GM21619 (cell line): ENCODE data around the gene PAK4.

Experiments
- ATAC-seq: cut with Tn5 transposase; IDR thresholded peaks from one replicate; pipeline ENCODE4 v1.9.1; 2021; ENCODE audit not compliant: unreplicated experiment

Gene PAK4

DNA sequence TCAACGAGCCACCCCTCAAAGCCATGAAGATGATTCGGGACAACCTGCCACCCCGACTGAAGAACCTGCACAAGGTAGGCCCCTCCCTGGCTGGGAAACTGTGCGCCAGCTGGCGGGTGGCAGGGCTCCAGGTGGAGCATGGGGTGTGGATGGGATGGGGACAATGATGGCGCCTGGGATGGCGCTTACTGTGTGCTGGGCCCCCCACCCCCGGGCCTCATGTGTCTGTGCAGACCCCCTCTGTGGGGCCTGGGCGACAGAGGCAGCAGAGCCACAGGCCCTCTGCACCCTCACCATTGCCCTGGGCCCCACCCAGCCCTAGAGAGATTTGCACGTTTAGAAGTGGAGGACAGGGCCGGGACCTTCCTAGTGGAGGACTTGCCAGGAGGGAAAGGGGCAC is 52.1 kb downstream of the PAK4 start:
- no peak for ATAC-seq

DNA sequence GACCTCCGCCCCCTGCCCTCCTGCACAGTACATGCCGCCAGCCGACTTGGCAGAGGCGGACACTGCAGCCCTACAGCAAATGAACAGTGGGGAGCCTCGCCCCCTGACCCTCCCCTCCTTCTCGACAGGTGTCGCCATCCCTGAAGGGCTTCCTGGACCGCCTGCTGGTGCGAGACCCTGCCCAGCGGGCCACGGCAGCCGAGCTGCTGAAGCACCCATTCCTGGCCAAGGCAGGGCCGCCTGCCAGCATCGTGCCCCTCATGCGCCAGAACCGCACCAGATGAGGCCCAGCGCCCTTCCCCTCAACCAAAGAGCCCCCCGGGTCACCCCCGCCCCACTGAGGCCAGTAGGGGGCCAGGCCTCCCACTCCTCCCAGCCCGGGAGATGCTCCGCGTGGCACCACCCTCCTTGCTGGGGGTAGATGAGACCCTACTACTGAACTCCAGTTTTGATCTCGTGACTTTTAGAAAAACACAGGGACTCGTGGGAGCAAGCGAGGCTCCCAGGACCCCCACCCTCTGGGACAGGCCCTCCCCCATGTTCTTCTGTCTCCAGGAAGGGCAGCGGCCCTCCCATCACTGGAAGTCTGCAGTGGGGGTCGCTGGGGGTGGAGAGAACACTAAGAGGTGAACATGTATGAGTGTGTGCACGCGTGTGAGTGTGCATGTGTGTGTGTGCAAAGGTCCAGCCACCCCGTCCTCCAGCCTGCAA is 52.9 kb downstream of the PAK4 start:
- ATAC-seq, result no peak

DNA sequence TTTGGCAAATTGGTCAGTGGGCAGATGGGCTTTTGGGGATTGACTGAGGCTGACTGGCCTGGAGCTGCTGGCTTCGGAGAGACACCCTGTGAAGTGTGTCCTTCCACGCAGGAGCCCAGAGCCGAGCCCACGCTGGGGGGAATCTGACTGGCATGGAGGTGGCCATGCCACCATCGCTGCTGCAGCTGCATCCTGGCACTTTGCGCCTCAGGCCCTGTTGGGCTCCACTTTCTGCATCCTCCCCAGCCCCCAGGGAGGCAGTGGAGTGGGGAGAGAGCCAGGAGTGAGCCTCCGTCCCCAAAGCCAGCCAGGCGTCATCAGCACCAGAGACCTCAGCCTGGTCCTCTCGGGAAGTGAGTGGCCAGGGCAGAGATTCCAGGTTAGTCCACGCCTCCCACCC is 54.2 kb downstream of the PAK4 start:
- no peak for ATAC-seq

DNA sequence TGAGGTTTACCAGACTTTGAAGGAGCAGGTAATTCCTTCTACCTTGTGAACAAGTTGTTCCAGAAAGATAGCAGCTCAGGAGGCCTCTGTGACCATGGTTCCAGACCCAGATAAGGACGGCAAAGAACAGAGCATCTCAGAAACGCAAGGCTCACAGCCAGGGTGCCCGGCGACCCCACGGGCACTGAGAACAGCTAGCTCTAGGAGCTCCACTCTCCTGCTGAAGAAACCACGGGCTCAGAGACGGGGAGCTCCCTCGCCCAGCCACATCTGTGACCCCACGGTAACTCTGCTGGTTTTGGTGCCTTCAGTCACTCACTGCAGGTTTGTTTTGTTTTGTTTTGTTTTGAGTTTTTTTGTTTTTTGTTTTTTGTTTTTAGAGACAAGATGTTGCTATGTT is 55.2 kb downstream of the PAK4 start:
- no peak for ATAC-seq

DNA sequence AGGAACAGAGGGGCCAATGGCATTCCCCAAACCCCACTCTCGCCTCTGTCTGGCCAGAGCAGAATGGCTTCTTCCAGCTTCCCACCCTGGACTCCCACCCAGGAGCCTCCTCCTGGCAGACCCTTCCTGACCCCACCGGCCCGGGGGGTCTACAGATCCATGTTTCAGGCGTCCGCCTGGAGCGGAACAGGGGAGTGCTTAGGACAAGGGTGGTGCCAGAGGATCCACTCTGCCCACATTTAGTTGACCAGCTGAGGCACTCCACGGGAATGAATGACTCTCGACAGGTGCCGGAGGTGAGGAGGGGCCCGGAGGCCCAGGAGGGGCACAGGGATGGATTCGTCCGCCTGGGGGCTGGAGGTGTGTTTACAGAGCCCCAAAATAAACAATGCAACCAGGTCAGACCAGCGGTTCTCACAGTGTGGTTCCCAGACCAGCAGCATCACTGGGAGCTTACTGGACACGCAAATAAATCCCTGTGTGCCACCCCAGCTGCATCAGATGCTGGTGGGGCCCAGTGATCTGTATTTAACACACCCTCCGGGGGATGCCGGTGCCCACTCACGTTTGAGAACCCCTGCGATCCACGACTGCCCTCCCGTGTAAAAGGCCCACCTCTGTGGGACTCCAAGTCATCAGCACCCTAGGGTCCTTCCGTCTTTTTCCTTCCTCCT is 56.1 kb downstream of the PAK4 start:
- ATAC-seq, result no peak

DNA sequence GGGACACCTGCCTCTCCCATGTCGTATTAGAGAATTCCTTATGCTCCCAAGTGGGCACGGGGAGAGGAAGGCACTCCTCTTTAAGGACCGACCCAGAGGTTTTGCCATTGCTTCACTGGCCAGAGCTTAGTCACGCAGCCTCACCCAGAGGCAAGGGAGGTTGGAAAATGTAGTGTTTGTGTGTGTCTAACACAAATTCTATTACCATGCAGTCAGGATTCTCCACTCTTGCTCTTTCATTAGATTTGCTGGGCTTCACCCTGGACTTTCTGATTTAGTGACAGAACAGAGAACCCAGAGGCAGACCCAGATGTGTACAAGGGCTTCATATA is 56.6 kb downstream of the PAK4 start:
- no peak for ATAC-seq

DNA sequence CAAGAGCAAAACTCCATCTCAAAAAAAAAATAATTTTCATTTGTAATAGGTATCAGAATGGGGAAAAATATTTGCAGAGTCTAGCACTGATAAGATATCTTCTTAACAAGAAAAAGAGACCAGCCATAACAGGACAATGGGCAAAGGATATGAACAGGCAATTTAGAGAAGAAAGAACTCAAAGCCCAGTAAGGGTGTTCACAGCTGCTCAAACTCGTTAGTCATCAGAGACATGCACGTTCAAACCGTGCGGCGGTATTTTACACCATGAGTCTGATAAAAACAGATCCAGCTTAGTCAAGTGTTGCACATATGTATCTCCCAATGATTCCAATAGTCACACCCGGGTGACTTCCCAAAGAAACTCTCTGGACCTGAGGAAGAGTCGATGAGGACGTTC is 57.5 kb downstream of the PAK4 start:
- ATAC-seq, result no peak

DNA sequence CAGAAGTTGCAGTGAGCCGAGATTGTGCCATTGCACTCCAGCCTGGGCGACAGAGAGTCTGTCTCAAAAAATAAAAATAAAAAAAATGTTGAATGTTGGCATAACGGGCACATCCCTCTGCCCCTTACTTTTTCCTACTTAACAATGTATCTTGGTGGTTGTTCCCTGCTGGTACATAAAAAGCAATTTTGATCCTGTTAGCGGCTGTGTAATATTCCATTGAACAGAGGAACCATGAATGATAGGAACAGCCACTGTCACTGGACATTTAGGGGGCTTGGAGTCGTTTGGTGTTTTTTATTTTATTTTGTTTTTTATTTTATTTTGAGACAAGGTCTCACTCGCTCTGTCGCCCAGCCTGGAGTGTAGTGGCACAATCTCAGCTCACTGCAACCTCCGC is 60.8 kb downstream of the PAK4 start:
- no peak for ATAC-seq

DNA sequence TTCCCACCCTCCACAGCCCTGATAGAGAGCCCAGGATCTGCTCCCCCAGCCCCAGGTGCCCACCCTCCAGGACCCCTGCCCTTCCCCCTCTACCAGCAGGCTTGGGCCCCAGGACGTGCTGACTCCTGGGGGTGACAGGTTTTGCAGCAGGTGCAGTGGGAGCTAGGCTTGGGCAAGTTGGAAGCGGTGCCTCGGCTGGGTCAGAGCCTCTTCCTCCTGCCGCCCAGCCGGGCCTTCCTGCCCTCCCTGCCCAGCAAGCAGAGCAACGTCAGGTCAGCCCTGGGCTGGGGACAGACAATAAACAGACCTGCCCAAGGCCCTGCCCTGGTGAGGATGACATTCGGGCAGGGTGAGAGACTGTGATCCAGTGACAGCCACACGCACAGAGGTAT is 62.0 kb downstream of the PAK4 start:
- no peak for ATAC-seq

DNA sequence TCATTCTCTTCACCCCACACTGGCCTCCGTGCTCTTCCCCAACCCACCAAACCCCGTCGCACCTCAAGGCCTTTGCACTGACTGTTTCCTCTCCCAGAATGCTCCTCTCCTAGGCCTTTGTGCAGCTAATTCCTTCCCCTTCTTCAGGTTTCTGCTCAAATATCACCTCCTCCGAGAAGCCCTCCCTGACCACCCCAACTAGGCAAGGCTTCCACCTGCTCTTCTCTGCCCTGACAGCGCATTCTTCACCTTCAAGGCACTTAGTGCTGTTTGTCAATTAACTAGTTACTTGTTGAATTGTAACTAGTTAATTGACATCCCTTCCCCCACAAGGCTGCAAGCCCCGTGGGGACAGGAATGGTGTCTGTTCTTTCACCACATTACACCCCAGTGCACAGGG is 63.4 kb downstream of the PAK4 start:
- no peak for ATAC-seq

DNA sequence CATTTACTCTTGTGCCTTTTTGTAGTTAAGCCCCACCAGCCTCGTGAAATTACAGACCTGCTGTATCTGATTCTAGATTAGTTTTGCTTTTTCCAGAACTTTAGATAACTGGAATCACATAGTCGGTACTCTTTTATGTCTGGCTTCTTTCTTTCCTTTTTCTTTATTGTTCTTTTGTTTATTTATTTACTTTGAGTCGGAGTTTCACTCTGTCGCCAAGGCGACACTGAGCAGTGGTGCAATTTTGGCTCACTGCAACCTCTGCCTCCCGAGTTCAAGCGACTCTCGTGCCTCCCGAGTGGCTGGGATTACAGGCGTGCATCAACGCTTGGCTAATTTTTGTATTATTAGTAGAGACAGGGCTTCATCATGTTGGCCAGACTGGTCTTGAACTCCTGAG is 65.2 kb downstream of the PAK4 start:
- ATAC-seq, result no peak

DNA sequence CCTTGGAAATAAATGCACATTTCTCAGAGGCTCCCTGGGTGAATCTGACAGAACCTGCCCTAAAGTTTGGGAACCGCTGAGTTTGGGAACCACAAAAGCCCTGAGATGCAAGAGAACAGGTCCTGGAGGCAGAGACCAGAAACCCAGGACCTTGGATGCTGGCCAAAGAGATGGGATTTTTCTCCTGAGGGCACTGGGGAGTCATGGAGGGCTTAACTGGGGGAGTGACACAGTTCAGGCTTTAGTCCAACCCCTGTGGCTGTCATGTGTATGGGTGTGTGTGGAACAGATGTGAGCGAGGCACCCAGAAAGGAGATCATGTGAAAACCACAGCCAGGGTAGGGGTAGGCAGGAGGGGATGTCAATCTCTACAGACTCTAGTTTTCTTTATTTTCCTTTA is 67.3 kb downstream of the PAK4 start:
- ATAC-seq, result no peak

DNA sequence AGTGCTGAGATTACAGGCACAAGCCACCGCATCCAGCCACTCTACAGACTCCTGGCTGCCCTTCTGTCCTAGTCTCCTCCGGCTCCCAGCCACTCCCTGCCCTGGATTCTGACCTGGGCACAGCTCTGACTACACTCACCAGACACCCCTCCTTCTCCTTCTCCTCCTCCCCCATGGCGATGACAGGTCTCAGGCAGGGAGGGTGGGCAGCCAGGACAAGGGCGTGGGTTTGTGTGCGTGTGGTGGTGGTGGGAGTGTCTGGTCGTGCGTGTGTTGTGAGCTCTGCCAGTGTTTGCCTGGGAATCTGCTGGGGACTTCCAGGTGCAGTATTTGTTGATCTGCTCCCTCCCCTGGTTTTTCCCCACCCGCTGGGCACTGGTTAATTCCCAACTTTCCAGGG is 68.2 kb downstream of the PAK4 start:
- ATAC-seq, result no peak

DNA sequence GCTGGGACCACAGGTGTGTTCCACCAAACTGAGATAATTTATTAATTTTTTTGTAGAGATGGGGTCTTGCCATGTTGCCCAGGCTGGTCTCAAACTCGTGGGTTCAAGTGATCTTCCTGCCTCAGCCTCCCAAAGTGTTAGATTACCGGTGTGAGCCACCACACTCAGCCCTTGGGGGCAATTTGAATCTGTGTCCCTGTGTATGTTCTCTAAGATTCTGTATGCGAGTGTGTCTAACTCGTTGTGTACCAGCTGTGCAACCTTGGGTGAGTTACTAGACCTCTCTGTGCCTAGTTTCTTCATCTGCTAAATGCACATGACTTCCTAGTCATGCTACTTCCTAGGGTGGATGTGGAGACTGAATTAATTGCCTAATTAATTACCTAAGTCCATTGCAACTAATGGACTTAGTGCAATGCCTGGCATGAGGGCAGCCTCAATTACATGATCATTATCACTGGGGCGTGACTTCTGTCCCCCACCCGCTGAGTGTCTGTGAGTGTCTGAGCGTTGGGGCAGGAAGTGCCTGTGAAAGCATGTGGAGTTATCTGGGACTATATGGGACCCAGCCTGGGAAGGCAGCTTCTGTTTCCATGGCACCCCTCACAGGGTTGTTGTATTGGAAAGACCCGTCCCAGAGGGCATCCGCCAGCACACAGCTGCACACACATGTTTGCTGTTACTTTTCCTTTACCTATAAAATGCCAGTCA is 69.4 kb downstream of the PAK4 start:
- no peak for ATAC-seq

DNA sequence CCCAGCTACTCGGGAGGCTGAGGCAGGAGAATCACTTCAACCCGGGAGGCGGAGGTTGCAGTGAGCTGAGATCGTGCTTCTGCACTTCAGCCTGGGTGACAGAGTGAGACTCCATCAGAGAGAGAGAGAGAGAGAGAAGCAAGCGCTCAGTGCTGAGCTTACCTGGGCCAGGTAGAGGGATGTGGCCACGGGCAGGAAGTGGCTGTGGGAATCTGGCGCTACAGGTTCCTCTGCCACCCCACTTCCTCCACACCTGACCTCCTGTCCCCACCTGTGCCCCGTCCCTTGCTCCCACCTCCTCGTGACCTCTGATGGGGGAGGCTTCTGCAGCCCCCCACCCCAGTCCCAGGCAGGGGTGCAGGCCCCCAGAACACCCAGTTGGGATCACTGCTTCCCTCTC is 70.2 kb downstream of the PAK4 start:
- no peak for ATAC-seq

DNA sequence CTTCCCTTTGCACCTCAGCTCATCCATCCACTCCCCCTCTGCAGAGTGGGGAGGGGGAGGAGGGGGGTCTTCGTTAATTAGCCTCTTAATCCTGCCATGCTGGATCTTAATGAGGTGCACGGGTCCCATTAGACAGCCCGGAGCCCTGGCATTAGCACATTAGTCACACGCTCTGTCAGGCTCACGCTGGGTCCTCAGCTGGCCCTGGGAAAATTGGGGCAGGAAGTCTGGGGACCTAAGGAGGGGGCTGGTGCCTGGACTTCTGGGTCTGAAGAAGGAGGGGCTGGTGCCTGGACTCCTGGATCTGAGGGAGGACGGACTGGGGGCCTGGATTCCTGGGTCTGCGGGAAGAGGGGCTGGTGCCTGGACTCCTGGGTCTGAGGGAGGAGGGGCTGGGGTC is 70.7 kb downstream of the PAK4 start:
- ATAC-seq, result no peak

DNA sequence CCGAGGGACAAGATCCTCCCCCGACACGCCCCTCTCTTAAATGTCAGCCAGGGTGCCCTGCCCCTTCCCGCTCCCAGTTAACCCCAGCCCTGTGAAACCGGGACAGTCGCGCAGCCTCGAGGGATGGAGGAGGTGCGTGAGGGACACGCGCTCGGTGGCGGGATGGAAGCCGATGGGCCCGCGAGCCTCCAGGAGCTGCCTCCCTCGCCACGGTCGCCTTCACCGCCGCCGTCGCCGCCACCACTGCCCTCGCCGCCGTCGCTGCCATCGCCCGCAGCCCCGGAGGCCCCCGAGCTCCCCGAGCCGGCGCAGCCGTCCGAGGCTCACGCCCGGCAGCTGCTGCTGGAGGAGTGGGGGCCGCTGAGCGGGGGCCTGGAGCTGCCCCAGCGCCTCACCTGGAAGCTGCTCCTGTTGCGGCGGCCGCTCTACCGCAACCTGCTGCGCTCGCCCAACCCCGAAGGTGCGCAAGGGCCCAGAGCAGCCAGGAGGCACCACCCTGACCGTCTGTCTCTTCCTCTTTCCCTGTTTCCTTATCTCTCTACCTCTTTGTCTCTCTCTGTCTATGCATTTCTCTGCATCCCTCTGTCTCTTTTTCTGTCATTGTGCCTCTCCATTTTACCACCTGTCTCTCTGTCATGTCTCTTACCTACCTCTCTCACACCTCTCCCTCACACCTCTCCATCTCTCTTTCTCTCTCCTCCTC is 71.4 kb downstream of the PAK4 start, which contains the start of gene NCCRP1:
Gene NCCRP1, plus strand, starts transcription at position 105 of the 703 bp plus-strand sequence. Its CDS starts 19 bp downstream, at position 124.
- no peak for ATAC-seq

DNA sequence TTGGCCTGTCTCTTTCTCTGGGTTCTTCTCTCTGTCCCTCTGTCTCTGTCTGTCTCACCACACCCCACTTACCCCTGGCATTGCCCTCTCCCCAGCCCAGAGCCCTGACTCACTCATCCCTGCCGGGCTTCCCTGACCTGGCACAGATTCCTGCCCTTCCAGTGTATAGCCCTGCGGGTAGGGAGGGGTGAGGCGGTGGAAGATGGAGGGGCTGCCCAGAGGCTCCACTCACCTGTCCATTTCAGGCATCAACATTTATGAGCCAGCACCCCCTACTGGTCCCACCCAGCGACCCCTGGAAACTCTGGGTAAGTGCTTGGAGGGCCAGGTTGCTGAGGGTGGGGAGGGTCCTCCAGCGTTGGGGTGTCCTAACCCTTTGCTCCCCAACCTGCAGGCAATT is 72.2 kb downstream of the PAK4 start:
- no peak for ATAC-seq

DNA sequence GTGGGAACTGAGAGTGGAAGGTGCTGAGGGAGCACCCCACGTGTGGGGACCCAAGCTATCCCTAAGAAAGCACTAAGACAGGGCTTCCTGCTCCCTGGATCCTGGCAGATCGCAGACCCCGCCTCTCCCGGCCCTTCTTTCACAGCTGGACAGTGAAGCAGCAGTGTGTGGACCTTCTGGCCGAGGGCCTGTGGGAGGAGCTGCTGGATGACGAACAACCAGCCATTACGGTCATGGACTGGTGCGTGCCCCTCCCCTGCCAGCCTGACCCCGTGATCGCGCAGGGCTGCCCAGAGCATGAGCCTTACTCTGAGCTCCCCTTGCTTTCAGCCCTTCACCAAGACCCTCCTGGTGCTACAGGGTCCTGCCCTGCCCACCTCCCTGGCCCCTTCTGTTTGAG is 73.4 kb downstream of the PAK4 start:
- no peak for ATAC-seq

DNA sequence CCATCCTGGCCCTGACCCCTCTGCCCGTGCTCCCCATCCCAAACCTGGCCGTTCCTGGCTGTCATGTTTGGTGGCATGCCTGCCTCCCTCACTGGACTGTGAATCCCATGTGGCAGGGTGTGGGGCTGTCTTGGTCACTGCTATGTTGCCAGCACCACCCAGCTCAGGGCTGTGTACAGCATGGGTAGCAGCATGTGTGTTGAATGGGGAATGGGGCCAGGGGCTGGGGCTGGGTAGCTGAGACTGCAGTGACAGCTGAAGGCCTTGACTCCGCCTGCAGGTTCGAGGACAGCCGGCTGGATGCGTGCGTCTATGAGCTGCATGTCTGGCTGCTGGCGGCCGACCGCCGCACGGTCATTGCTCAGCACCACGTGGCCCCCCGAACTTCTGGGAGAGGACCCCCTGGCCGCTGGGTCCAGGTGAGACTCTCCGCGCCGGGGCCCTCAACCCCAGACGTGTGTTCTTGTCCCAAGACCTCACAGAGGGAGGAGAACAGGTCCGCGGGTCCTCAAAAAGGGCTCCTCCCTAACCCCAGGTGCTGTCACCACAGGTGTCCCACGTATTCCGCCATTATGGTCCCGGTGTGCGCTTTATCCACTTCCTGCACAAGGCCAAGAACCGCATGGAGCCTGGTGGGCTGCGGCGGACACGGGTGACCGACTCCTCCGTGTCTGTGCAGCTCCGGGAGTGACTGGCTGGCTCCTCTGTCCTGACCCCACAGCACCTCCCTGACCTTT is 74.6 kb downstream of the PAK4 start:
- no peak for ATAC-seq

DNA sequence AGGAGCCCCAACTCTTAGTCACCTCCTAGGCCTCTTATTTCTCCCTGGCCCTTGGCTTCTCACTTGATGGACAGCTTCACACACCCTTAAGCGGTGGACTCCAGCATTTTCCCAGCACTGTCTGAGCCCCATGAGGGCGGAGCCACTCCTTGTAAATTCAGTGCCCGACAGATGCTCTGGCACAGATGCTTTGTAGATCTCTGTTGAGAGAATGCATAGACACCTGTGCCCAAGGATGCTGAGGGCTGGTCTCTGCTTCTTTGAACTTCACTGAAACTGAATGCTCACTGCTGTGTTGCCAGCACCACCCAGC is 75.2 kb downstream of the PAK4 start:
- ATAC-seq, result no peak
